HT-29 (cell line): Measurements from ENCODE around the gene KRTAP5-5. TPM values are rescaled to one million over a fixed set of nuclear protein-coding genes. Genes with fewer than 3 reads are reported as not detected.
A peak's percentile ranks its signal among the peaks of the same experiment; 100 is the strongest.
"Not testable (repeated sequence)": the region's sequence is repeated elsewhere in the genome, so short reads cannot be mapped to it uniquely, and the experiment has no call there.

Experiments
- DNase-seq: peaks from one replicate; pipeline ENCODE4 v3.0.0-alpha.2; 2015; ENCODE audit warnings: low spot score
- total RNA-seq: library from RNA; depleted of rRNA; stranded (reverse); fragments of >200 nt; shearing (Covaris generic); gene quantifications from 2 replicates; pipeline ENCODE4 v1.2.3, GENCODE V29; 2014

Gene KRTAP5-5
- total RNA-seq, 1 experiment from 2014 or later, result not detected

- no peak for DNase-seq
Observed at GRCh38 chr11:1641096-1641495, 11.5 kb downstream of the KRTAP5-5 start.

GRCh38 chr11:1642288-1643145, 12.9 kb downstream of the KRTAP5-5 start:
- no peak for DNase-seq

- no peak for DNase-seq
Observed at GRCh38 chr11:1643146-1643690, 13.6 kb downstream of the KRTAP5-5 start.

- DNase-seq, result no peak
Observed at GRCh38 chr11:1644601-1645356, 15.2 kb downstream of the KRTAP5-5 start.

- DNase-seq, result no peak
Observed at GRCh38 chr11:1645357-1645821, 15.8 kb downstream of the KRTAP5-5 start.

GRCh38 chr11:1646540-1646939, 17.0 kb downstream of the KRTAP5-5 start:
- DNase-seq, result not testable (repeated sequence)

GRCh38 chr11:1647901-1648652, 18.5 kb downstream of the KRTAP5-5 start:
- DNase-seq, result no peak

GRCh38 chr11:1648653-1649420, 19.3 kb downstream of the KRTAP5-5 start:
- no peak for DNase-seq

GRCh38 chr11:1650034-1650917, 20.7 kb downstream of the KRTAP5-5 start:
- peak; percentile 26 for DNase-seq

- no peak for DNase-seq
Observed at GRCh38 chr11:1650918-1651262, 21.3 kb downstream of the KRTAP5-5 start.

- DNase-seq, result no peak
Observed at GRCh38 chr11:1651411-1651980, 21.9 kb downstream of the KRTAP5-5 start.

GRCh38 chr11:1652026-1652425, 22.5 kb downstream of the KRTAP5-5 start:
- no peak for DNase-seq

- DNase-seq, result no peak
Observed at GRCh38 chr11:1652442-1652770, 22.8 kb downstream of the KRTAP5-5 start.

- peak; percentile 70 for DNase-seq
Observed at GRCh38 chr11:1652771-1653540, 23.4 kb downstream of the KRTAP5-5 start.

GRCh38 chr11:1653541-1654387, 24.2 kb downstream of the KRTAP5-5 start:
- peak; percentile 16 for DNase-seq

- DNase-seq, result no peak
Observed at GRCh38 chr11:1654388-1655167, 25.0 kb downstream of the KRTAP5-5 start.
